Measurements from ENCODE around the gene CYP4F3.

Gene CYP4F3

GRCh38 chr19:15651791-15652190, 11.1 kb downstream of the CYP4F3 start:
- TF ChIP-seq, protein P1, sequence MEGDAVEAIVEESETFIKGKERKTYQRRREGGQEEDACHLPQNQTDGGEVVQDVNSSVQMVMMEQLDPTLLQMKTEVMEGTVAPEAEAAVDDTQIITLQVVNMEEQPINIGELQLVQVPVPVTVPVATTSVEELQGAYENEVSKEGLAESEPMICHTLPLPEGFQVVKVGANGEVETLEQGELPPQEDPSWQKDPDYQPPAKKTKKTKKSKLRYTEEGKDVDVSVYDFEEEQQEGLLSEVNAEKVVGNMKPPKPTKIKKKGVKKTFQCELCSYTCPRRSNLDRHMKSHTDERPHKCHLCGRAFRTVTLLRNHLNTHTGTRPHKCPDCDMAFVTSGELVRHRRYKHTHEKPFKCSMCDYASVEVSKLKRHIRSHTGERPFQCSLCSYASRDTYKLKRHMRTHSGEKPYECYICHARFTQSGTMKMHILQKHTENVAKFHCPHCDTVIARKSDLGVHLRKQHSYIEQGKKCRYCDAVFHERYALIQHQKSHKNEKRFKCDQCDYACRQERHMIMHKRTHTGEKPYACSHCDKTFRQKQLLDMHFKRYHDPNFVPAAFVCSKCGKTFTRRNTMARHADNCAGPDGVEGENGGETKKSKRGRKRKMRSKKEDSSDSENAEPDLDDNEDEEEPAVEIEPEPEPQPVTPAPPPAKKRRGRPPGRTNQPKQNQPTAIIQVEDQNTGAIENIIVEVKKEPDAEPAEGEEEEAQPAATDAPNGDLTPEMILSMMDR (IDR thresholded peaks at IDR 0.05; ENCODE audit: extremely low read depth, insufficient read depth, missing control alignments), result no peak
- in situ Hi-C loops (cut with MboI; ENCODE audit: low pct_unique_long_range_greater_than_20kb, low sequenced_read_pairs, unreplicated experiment), result no loop called here
- DNase-seq (ENCODE audit: low spot score), result no peak

- TF ChIP-seq, protein P1 (IDR thresholded peaks at IDR 0.05; ENCODE audit: extremely low read depth, insufficient read depth, missing control alignments), result no peak
- DNase-seq (ENCODE audit: low spot score), result no peak
- in situ Hi-C loops (cut with MboI; ENCODE audit: low pct_unique_long_range_greater_than_20kb, low sequenced_read_pairs, unreplicated experiment), result no loop called here
Measured at GRCh38 chr19:15652559-15653278, 12.0 kb downstream of the CYP4F3 start.

DNA sequence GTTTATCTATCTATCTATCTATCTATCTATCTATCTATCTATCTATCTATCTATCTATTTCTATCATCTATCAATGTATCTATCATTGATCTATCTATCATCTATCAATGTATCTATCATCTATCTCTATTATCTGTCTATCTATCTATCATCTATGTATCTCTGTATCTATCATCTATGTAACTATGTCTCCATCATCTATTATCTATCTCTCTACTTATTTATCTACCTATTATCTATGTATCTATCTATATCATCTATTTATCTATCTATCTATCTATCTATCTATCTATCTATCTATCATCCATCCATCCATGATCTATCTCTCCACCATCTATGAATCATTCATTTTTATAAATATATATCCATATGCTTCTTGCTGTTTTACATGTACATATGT, 15.8 kb downstream of the CYP4F3 start:
- in situ Hi-C loops (cut with MboI; ENCODE audit: low pct_unique_long_range_greater_than_20kb, low sequenced_read_pairs, unreplicated experiment), result no loop called here
- TF ChIP-seq, protein P1 (IDR thresholded peaks at IDR 0.05; ENCODE audit: extremely low read depth, insufficient read depth, missing control alignments), result no peak
- DNase-seq (ENCODE audit: low spot score), result no peak

- DNase-seq (ENCODE audit: low spot score), result no peak
- in situ Hi-C loops (cut with MboI; ENCODE audit: low pct_unique_long_range_greater_than_20kb, low sequenced_read_pairs, unreplicated experiment), result no loop called here
- TF ChIP-seq, protein P1 (IDR thresholded peaks at IDR 0.05; ENCODE audit: extremely low read depth, insufficient read depth, missing control alignments), result no peak
Measured at GRCh38 chr19:15663247-15663646, 22.6 kb downstream of the CYP4F3 start.

- in situ Hi-C loops (cut with MboI; ENCODE audit: low pct_unique_long_range_greater_than_20kb, low sequenced_read_pairs, unreplicated experiment), result no loop called here
- TF ChIP-seq, protein P1 (IDR thresholded peaks at IDR 0.05; ENCODE audit: extremely low read depth, insufficient read depth, missing control alignments), result no peak
- no peak for DNase-seq (ENCODE audit: low spot score)
Measured at GRCh38 chr19:15666186-15666585, 25.5 kb downstream of the CYP4F3 start.

GRCh38 chr19:15666883-15667282, 26.2 kb downstream of the CYP4F3 start:
- TF ChIP-seq, protein P1 (IDR thresholded peaks at IDR 0.05; ENCODE audit: extremely low read depth, insufficient read depth, missing control alignments), result no peak
- no peak for DNase-seq (ENCODE audit: low spot score)
- in situ Hi-C loops (cut with MboI; ENCODE audit: low pct_unique_long_range_greater_than_20kb, low sequenced_read_pairs, unreplicated experiment), result no loop called here

Data from GM13977 (cell line).